Ishikawa (cell line): ENCODE data around the gene SOX10.

Experiments used
- CEBPB ChIP-seq: IDR thresholded peaks from 2 replicates; pipeline ENCODE4 v1.6.1; 2012
- CREB1 ChIP-seq: IDR thresholded peaks from 2 replicates; pipeline ENCODE4 v1.6.1; 2012; ENCODE audit warnings: low read depth
- EP300 ChIP-seq: IDR thresholded peaks from 2 replicates; pipeline ENCODE4 v1.6.1; 2012; ENCODE audit warnings: borderline replicate concordance
- FOXM1 ChIP-seq: IDR thresholded peaks from 2 replicates; pipeline ENCODE4 v1.6.1; 2012; ENCODE audit warnings: low read depth, borderline replicate concordance
- NFIC ChIP-seq: IDR thresholded peaks from 2 replicates; pipeline ENCODE4 v1.6.1; 2012
- RAD21 ChIP-seq: IDR thresholded peaks from 2 replicates; pipeline ENCODE4 v1.6.1; 2012; ENCODE audit warnings: low read depth
- TAF1 ChIP-seq: IDR thresholded peaks from 2 replicates; pipeline ENCODE4 v1.6.1; 2012; ENCODE audit warnings: low read depth, mild to moderate bottlenecking
- TCF12 ChIP-seq: IDR thresholded peaks from 2 replicates; pipeline ENCODE4 v1.6.1; 2012; ENCODE audit warnings: low read depth
- TEAD4 ChIP-seq: IDR thresholded peaks from 2 replicates; pipeline ENCODE4 v1.6.1; 2012
- YY1 ChIP-seq: IDR thresholded peaks from 2 replicates; pipeline ENCODE4 v1.6.1; 2012; ENCODE audit warnings: low read depth
- ZBTB7A ChIP-seq: IDR thresholded peaks from 2 replicates; pipeline ENCODE4 v1.6.1; 2012; ENCODE audit warnings: low read depth
- TF ChIP-seq, protein P1 (sequence below): IDR thresholded peaks from 2 replicates; pipeline ENCODE4 v1.6.1; 2012; ENCODE audit warnings: low read depth, mild to moderate bottlenecking
- TF ChIP-seq, protein P2 (sequence below): IDR thresholded peaks from 2 replicates; pipeline ENCODE4 v1.6.1; 2012
- TF ChIP-seq, protein P3 (sequence below): IDR thresholded peaks from 2 replicates; pipeline ENCODE4 v1.6.1; 2012

DNA sequence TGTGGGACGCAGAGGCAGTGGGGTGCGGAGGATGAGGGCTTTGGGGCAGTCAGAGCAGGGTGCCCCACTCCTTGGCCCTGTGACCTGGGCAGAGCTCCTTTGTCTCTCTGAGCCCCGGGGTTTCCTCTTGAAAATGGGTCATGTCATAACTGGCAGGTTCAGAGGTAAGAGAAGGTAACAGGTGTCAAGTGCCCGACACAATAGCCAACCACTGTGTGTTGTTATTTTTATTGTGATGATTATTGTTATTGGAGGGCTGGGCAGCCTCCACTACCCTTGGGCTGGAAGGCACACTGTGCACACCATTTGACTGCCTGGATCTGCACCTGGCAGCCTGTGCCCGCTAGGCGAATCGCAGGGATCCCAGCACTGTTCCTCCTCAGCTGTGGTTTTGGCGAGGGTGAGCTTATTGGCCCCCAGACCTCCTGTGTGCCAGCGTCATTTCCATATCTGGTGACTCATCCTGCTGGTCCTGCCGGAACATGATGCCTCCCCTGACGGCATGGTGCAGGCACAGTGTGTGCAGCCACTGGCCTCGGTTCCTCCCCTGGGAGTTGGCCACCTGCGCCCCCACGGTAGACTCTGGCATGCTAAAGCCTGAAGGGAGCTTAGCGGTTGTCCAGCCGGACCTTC lies 15.4 kb upstream of the SOX10 start:
- TF ChIP-seq, protein P1, sequence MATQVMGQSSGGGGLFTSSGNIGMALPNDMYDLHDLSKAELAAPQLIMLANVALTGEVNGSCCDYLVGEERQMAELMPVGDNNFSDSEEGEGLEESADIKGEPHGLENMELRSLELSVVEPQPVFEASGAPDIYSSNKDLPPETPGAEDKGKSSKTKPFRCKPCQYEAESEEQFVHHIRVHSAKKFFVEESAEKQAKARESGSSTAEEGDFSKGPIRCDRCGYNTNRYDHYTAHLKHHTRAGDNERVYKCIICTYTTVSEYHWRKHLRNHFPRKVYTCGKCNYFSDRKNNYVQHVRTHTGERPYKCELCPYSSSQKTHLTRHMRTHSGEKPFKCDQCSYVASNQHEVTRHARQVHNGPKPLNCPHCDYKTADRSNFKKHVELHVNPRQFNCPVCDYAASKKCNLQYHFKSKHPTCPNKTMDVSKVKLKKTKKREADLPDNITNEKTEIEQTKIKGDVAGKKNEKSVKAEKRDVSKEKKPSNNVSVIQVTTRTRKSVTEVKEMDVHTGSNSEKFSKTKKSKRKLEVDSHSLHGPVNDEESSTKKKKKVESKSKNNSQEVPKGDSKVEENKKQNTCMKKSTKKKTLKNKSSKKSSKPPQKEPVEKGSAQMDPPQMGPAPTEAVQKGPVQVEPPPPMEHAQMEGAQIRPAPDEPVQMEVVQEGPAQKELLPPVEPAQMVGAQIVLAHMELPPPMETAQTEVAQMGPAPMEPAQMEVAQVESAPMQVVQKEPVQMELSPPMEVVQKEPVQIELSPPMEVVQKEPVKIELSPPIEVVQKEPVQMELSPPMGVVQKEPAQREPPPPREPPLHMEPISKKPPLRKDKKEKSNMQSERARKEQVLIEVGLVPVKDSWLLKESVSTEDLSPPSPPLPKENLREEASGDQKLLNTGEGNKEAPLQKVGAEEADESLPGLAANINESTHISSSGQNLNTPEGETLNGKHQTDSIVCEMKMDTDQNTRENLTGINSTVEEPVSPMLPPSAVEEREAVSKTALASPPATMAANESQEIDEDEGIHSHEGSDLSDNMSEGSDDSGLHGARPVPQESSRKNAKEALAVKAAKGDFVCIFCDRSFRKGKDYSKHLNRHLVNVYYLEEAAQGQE: no peak
- TF ChIP-seq EP300 (no peak), RAD21 (no peak), TAF1 (no peak), YY1 (no peak), CEBPB (no peak), TEAD4 (no peak), FOXM1 (no peak), ZBTB7A (no peak), CREB1 (no peak), TCF12 (no peak), NFIC (peak; percentile 3; the same call in 1 of the 2 replicates)
- TF ChIP-seq, protein P2, sequence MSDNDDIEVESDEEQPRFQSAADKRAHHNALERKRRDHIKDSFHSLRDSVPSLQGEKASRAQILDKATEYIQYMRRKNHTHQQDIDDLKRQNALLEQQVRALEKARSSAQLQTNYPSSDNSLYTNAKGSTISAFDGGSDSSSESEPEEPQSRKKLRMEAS: peak; percentile 62
- TF ChIP-seq, protein P3, sequence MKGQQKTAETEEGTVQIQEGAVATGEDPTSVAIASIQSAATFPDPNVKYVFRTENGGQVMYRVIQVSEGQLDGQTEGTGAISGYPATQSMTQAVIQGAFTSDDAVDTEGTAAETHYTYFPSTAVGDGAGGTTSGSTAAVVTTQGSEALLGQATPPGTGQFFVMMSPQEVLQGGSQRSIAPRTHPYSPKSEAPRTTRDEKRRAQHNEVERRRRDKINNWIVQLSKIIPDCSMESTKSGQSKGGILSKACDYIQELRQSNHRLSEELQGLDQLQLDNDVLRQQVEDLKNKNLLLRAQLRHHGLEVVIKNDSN: 0 out of 2 replicates have a peak, but pooled peaks have one; percentile 40
